NCI-H2171 (cell line): Measurements from ENCODE around the gene GOSR1.
"Not testable (repeated sequence)": the region's sequence is repeated elsewhere in the genome, so short reads cannot be mapped to it uniquely, and the experiment has no call there.

Source experiments
- DNase-seq: peaks from one replicate; lab custom pipeline; 2025; lab: John Stamatoyannopoulos, UW

GOSR1 gene

DNA sequence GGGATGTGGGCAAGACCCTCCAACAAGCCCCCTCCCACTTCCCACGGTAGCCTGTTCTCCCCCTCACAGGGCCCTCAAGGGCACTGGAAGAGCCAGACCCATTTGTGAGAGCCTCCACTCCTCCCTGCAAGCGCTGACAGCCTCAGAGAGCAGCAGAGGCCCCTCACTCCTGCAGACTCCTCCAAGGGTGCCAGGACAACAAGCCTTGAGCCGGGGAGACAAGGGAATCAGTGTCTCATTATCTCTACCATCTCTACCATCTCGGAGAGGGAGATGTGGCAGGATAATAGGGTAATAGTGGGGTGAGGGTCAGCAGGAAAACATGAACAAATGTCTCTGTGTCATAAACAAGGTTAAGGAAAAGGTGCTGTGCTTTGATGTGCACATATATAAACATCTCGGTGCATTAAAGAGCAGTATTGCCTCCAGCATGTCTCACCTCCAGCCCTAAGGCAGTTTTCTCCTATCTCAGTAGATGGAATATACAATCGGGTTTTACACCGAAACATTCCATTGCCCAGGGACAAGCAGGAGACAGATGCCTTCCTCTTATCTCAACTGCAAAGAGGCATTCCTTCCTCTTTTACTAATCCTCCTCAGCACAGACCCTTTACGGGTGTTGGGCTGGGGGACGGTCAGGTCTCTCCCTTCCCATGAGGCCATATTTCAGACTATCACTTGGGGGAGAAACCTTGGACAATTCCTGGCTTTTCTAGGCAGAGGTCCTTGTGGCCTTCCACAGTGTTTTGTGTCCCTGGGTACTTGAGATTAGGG is 86.1 kb downstream of the GOSR1 start:
- DNase-seq, result not testable (repeated sequence)

DNA sequence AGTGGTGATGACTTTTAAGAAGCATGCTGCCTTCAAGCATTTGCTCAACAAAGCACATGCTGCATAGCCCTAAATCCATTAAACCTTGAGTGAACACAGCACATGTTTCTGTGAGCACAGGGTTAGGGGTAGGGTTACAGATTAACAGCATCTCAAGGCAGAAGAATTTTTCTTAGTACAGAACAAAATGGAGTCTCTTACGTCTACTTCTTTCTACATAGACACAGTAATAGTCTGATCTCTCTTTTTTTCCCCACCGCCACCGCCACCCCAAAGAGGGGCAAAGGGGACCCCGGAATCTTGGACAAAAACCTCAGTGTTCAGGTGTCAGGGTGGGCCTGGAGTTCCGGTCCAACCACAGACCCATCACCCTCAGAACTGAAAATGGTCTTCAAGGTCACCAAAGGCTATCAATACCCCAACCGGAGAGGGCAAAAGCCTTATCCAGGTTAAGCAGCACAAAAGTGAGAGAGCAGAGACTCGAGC is 86.7 kb downstream of the GOSR1 start:
- DNase-seq, result not testable (repeated sequence)

- DNase-seq, result not testable (repeated sequence)
Measured at GRCh38 chr17:30564422-30565072, 87.3 kb downstream of the GOSR1 start.

GRCh38 chr17:30565073-30565935 is 88.1 kb downstream of the GOSR1 start:
- DNase-seq, result no peak

GRCh38 chr17:30566104-30566503 is 88.9 kb downstream of the GOSR1 start:
- DNase-seq, result not testable (repeated sequence)

- DNase-seq, result not testable (repeated sequence)
Measured at GRCh38 chr17:30566516-30567225, 89.5 kb downstream of the GOSR1 start.

DNA sequence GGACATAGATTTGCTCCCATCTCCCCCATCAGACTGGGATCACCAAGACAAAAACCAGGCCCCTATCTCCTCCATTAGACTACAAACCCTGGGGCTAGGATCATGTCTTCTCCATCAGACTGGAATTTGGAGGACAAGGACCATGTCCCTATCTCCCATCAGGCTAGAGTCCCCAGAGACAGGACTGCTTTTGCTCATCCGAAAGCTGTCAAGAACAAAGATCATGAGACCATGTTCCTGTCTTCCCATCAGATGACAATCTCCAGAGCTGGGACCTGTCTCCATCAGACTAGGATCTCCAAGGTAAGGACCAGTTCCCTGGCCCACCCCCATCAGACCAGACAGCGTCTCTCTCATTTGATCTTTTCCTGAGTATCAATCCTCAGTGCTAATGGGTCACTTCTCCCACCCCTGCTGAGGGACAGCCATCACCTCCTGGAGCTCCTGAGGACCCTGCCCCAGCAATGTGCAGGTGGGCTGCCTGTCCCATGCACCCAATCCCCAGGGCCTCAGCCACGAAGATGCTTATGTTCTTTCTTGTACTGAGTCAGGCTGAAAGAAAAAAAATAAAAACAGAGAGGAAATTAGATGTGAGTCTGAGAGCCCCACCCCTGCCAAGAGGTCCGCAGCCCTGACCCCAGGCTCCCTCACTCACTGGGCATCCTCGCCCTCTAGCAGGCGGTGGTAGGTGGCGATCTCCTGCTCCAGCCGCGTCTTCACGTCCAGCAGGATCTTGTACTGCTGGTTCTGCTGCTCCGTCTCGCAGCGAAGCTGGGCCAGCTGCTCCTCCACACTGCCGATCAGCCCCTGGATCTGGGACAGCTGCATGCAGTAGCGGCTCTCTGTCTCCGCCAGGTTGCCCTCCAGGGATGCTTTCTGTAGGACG is 90.3 kb downstream of the GOSR1 start:
- no peak for DNase-seq

- DNase-seq, result no peak
Measured at GRCh38 chr17:30568117-30568430, 90.9 kb downstream of the GOSR1 start.

DNA sequence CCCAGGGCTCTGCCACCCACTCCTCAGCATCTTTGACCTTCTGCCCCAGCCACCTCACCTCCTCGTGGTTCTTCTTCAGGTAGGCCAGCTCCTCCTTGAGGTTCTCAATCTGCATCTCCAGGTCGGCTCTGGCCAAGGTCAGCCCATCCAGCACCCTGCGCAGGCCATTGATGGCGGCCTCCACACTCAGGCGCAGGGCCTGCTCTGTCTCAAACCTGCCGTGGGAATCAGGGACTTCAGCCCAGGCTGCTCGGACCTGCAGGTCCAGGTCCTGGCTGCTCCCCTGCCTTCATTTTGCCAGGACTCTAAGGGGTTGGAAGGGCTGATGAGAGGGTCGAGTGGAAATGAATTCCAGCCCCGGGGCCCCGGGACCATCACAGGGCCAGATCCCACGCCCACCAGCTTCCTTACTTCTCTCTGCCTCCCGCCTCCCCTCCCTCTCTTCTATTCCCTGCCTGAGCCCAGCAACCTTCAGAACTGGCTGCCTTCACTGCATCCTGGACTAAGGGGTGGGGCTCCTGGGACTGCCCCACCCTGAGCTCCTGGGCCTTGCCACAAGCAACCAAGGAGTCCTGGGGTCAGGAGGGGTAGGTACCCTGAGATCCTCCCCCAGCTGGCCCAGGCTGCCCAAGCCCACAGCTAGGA is 92.4 kb downstream of the GOSR1 start:
- not testable (repeated sequence) for DNase-seq

- no peak for DNase-seq
Measured at GRCh38 chr17:30570191-30570590, 93.0 kb downstream of the GOSR1 start.

DNA sequence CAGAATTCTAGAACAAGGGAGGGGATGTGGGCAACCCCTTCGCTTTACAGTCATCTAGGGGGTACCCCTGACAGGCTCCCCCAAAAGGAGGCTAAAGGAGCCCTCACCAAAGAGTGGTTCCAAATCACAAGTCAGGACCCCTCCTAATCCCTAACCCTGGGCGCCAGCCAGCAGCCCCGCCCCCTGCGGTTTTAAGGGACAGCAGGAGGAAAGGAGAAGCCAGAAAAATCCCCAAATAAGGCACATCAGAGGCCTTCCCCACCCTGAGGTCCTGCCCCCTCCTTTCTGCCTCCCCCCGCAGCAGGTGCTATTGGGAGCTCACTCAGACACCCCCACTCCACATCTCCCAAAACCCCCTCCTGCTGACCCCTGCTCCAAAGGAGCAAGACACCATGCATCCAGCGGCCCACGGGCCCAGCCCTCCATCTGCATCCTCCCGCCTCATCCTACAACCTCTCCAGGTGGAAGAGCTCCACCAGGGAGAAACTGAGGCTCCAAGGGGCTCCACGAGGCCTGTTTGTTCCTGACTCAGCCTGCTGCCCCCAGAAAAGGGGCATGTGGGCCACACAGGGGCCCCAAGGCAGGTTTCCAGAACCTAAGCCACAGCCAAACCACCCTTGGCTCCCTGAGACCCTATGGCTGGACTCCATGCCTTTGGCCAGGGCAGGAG is 93.5 kb downstream of the GOSR1 start:
- no peak for DNase-seq

- not testable (repeated sequence) for DNase-seq
Measured at GRCh38 chr17:30571404-30571803, 94.2 kb downstream of the GOSR1 start.

- DNase-seq, result no peak
Measured at GRCh38 chr17:30571921-30572320, 94.7 kb downstream of the GOSR1 start.

DNA sequence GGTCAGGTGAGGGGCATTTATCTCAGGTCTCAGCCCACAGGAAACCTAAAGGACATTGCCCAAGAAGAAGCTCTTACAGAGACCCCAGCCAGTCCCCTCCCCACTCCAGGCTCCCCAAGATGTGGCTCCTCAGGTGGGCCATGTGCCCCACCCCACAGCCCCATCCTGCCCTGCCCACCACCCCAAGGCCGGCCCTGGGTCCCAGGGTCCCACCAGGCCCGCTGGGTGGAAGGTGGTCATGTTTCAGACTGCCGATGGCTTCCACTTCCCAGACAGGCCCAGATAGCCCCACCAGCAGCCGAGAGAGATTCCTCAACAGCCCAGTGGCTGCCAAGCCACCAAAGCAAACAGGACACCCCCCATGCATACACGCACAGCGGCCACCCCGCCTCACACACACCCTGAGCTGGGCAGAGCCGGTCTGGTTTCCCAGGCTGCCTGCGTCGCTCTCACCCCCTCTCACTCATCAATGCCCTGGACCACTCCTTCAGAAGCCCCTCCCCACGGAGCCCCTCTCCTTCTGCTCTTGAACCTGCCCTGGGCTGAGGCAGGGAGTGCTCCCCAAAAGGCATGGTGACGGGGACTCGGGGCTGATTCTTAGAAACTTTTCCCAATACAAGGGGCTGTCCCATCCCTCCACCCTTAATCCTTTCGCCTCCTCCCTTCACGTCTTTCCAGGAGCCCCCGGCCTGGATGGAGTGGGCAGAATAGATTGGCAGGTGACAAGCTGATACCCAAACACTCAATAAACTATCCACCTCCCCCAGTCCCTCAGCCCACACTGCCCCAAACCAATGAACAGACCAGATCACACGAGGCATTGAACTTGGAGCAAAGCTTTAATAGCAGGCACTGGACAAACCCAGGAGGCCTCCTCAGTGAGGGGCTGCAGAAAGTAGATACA is 95.7 kb downstream of the GOSR1 start:
- DNase-seq, result not testable (repeated sequence)

GRCh38 chr17:30573603-30574175 is 96.5 kb downstream of the GOSR1 start:
- DNase-seq, result no peak

GRCh38 chr17:30574309-30574708 is 97.1 kb downstream of the GOSR1 start:
- DNase-seq, result not testable (repeated sequence)

GRCh38 chr17:30574806-30575205 is 97.6 kb downstream of the GOSR1 start:
- DNase-seq, result not testable (repeated sequence)

GRCh38 chr17:30575648-30576325 is 98.6 kb downstream of the GOSR1 start:
- not testable (repeated sequence) for DNase-seq
